ENCODE results near the gene LRMDA.
"Not testable (repeated sequence)": the region's sequence is repeated elsewhere in the genome, so short reads cannot be mapped to it uniquely, and the experiment has no call there.

LRMDA gene

DNA sequence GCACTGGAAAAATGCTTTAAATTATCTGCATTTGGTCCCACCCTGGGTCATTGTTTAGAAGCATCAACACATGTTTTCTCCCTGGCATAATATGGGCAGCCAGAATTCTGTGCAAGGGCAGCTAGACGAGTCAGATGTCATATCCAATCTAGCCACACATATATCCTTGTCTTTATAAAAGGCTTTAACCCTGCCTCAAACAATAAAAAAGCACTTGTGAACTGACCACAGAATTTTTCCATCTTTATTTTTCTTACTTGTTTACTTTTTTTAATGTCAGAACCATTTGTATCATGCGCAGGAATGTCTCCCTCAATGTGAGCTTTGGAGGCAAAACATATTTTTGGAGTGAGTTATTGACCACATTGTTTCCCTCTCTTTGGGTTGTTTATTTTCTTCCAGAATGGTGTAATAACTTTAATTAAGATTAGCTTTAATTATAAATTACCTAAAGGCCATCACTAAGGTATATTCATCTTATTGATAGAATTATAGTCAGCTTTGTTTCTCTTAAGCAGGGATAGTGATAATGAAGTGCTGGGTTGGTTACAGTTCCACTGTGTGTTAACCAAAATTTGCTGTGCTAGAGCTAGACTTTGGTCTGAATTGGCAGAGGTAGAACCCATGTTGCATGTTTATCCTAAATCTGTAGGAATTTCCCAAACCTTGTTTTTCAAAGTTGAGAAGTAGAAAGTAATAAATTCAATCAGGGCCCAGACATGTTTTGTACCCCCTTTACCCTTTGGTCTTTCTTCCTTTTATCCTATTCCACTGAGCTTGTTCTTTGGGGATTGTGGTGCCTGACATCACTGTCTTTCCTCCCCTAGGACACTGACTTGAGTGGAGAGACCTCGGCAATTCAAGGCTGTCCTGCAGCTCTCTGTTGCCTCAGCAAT lies 1127.8 kb downstream of the LRMDA start:
- Histone ChIP-seq H3K36me3 (ENCODE audit: insufficient read depth, low read depth, low read length) (no peaks in the 10 kb centered on the region), H3K27ac (ENCODE audit: low read length) (no peak overlapping the region), H3K9me3 (ENCODE audit: insufficient read depth, low read depth, low read length) (no peaks in the 10 kb centered on the region), H3K4me3 (ENCODE audit: low read length) (no peak overlapping the region), H3K27me3 (ENCODE audit: insufficient read depth, low read length) (no peaks in the 10 kb centered on the region), H3K4me1 (ENCODE audit: insufficient read depth, low read length) (no peaks in the 10 kb centered on the region), H3K9ac (ENCODE audit: low read depth, low read length) (no peak overlapping the region)

DNA sequence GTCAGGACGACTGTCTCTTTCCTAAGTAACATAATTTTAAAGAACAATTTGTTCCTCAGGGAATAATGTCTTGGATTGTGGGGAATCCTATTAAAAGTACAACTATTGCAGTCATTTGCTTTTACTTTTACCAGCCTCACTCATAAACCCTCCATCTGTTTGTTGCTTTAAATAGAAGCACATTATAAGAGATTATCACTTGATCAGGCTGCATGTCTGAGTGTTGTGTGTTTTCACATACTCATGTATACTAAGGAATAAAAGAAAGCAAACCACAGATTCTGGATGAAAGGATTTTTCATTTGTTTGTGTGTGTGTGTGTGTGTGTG lies 1128.4 kb downstream of the LRMDA start:
- H3K27ac ChIP-seq (ENCODE audit: low read length) = no peak overlapping the region
- no peak overlapping the region for H3K9ac ChIP-seq (ENCODE audit: low read depth, low read length)
- H3K4me3 ChIP-seq (ENCODE audit: low read length) = no peak overlapping the region
- H3K36me3 ChIP-seq (ENCODE audit: insufficient read depth, low read depth, low read length) = no peaks in the 10 kb centered on the region
- no peaks in the 10 kb centered on the region for H3K9me3 ChIP-seq (ENCODE audit: insufficient read depth, low read depth, low read length)
- H3K4me1 ChIP-seq (ENCODE audit: insufficient read depth, low read length) = no peaks in the 10 kb centered on the region
- H3K27me3 ChIP-seq (ENCODE audit: insufficient read depth, low read length) = no peaks in the 10 kb centered on the region

DNA sequence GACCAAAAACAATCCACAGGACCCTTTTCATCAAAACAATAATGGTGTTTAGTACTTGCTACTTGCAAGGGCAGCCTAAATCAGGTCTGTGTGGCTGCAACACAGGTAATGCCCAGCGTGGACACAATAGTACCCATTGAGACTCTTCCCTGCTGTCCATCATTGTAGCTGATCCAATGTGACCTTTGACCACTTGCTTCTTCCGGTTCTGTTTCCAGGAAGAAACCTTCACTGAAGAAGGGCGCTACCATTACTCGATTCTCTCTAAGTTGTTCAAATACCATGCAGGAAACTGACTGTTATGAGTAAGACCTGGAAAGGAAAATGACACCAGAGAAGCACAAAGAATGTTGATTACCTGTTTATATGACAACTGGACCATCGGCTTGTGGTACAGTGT lies 1128.9 kb downstream of the LRMDA start:
- Histone ChIP-seq H3K4me1 (ENCODE audit: insufficient read depth, low read length) (no peaks in the 10 kb centered on the region), H3K9me3 (ENCODE audit: insufficient read depth, low read depth, low read length) (no peaks in the 10 kb centered on the region), H3K27ac (ENCODE audit: low read length) (no peak overlapping the region), H3K4me3 (ENCODE audit: low read length) (no peak overlapping the region), H3K9ac (ENCODE audit: low read depth, low read length) (no peak overlapping the region), H3K27me3 (ENCODE audit: insufficient read depth, low read length) (no peaks in the 10 kb centered on the region), H3K36me3 (ENCODE audit: insufficient read depth, low read depth, low read length) (no peaks in the 10 kb centered on the region)

DNA sequence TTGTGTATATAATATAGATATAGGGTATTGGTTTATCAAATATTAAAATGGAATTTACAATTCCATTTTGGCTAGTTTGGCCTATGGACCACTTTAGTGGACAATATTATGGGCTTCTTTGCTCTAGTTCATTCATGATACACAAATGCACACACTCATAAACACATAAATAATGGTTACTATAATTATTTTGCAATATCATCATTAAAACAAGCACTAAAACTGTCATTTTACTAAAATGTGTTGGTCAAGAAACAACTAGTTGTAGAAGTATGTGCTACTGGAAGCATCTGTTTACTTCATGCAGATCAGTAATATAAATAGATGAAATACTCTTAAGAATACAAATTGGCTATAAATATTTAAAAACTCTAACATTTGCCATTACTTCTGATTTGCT lies 1131.9 kb downstream of the LRMDA start:
- H3K4me1 ChIP-seq (ENCODE audit: insufficient read depth, low read length) = no peaks in the 10 kb centered on the region
- H3K27me3 ChIP-seq (ENCODE audit: insufficient read depth, low read length) = no peaks in the 10 kb centered on the region
- H3K4me3 ChIP-seq (ENCODE audit: low read length) = no peak overlapping the region

DNA sequence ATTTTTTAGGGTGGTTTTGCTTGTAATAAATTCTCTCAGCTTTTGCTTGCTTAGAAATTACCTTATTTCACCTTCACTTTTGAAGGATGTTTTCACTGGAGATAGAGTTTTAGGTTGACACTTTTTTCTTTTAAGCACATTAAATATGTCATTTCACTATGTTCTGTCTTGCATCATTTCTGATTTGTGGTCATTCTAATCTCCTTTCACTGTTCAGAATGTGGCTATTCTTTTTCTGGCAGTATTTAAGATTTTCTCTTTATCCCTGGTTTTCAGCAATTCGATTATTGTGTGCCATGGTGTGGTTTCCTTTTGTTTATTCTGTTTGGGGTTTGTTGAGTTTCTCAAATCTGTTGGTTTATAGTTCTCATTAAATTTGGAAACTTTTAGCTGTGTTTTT lies 1140.6 kb downstream of the LRMDA start:
- Histone ChIP-seq H3K9ac (ENCODE audit: low read depth, low read length) (no peak overlapping the region), H3K27me3 (ENCODE audit: insufficient read depth, low read length) (no peaks in the 10 kb centered on the region), H3K9me3 (ENCODE audit: insufficient read depth, low read depth, low read length) (no peaks in the 10 kb centered on the region), H3K36me3 (ENCODE audit: insufficient read depth, low read depth, low read length) (no peaks in the 10 kb centered on the region), H3K4me3 (ENCODE audit: low read length) (no peak overlapping the region), H3K4me1 (ENCODE audit: insufficient read depth, low read length) (no peaks in the 10 kb centered on the region), H3K27ac (ENCODE audit: low read length) (no peak overlapping the region)

More for the DNA sequence above, 1131.9 kb downstream of the LRMDA start:
- Histone ChIP-seq H3K27ac (ENCODE audit: low read length) (no peak overlapping the region), H3K9ac (ENCODE audit: low read depth, low read length) (no peak overlapping the region), H3K9me3 (ENCODE audit: insufficient read depth, low read depth, low read length) (no peaks in the 10 kb centered on the region), H3K36me3 (ENCODE audit: insufficient read depth, low read depth, low read length) (no peaks in the 10 kb centered on the region)

DNA sequence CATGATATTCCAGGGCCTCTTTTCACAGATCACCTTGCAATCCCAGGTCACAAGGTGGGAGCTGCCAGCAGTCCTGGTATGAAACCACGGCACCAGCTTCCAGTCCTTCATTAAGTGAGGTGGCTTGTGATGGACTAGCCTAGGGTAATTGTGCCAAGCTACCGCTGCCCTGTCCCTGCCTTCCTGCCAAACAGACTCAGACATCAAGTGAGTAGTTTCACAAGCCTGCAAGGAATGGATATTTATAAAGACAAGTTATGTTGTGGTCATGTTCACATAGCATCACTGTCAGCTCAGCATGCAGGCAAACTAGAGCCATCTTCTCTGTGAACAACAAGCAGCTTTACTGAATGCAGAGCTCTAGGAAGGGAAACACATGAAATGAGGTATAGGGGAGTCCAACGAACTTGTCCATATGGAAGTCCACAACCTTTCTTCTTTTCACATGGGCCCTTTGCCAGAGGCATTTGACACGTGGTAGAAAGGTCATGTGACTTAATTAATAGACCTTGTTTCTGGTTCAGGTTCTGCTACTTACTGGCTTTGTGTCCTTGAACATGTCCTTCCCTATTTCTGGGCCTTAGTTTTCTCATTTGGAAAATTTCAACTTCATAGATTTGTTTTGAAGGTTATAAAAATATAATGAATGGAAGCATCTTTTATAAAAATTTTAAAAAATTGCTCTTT lies 1145.0 kb downstream of the LRMDA start:
- Histone ChIP-seq H3K27me3 (ENCODE audit: insufficient read depth, low read length) (no peaks in the 10 kb centered on the region), H3K4me1 (ENCODE audit: insufficient read depth, low read length) (no peaks in the 10 kb centered on the region), H3K27ac (ENCODE audit: low read length) (no peak overlapping the region), H3K4me3 (ENCODE audit: low read length) (no peak overlapping the region), H3K9me3 (ENCODE audit: insufficient read depth, low read depth, low read length) (no peaks in the 10 kb centered on the region), H3K9ac (ENCODE audit: low read depth, low read length) (no peak overlapping the region), H3K36me3 (ENCODE audit: insufficient read depth, low read depth, low read length) (no peaks in the 10 kb centered on the region)

DNA sequence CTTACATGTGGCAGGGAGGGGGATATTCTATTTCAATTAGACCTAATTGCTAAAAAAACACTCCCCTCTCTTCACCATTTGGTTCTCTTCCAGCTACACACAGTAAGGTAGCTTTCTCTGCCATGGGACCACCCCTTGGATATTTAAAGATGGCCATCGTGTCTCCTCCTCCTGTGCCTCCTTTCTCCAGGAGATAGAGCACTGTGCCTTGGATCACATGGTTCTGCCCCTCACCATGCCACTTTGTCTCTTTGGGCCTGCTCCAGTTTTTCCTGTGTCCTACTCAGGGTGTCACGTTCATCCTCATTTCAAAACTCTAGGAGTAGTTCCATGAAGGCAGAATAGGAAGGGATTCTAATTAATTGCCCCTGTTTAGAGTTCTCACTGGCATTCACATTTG lies 1146.0 kb downstream of the LRMDA start:
- no peak overlapping the region for H3K9ac ChIP-seq (ENCODE audit: low read depth, low read length)

DNA sequence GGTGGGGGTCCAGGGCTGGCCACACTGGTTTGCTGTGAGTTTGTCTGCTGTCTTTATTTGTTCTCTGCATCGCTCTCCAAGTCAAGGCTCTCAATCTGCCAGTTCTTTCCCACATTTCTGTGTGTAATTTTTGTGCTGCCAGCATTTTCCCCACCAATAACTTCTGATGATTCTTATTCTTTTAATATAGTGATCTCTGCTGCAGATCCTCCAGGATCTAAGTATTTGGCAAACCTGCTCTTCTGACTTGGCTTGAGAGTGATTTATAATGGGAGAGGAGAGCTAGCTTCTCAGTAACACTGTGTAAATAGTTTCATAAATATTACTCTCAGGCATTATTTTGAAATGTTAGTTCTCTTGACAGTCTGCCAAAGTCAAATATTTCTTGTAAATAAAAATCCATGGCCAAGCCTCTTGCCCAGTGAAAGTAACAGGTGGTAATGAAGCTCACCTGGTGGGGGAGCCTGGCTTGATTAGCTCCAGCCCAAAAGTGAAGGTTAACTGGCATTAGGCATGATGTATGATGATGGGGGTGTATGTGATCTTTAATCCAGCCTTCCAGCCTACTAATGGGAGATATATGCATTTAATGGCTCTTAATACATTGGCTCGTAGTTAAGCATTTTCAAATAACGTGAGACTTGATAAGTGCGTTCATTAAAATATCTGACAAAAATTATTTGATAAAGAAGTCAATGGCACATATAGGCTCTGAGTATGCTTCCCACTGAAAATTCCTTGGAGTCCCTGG lies 1150.3 kb downstream of the LRMDA start:
- no peaks in the 10 kb centered on the region for H3K36me3 ChIP-seq (ENCODE audit: insufficient read depth, low read depth, low read length)
- no peak overlapping the region for H3K27ac ChIP-seq (ENCODE audit: low read length)
- H3K27me3 ChIP-seq (ENCODE audit: insufficient read depth, low read length) = no peaks in the 10 kb centered on the region
- no peaks in the 10 kb centered on the region for H3K9me3 ChIP-seq (ENCODE audit: insufficient read depth, low read depth, low read length)
- 0 out of 2 replicates have a peak, but pooled peaks cover 4% of the 10 kb centered on the region for H3K4me1 ChIP-seq (ENCODE audit: insufficient read depth, low read length)
- no peak overlapping the region for H3K4me3 ChIP-seq (ENCODE audit: low read length)
- H3K9ac ChIP-seq (ENCODE audit: low read depth, low read length) = no peak overlapping the region

More for the DNA sequence above, 1146.0 kb downstream of the LRMDA start:
- no peak overlapping the region for H3K4me3 ChIP-seq (ENCODE audit: low read length)
- H3K27ac ChIP-seq (ENCODE audit: low read length) = no peak overlapping the region
- H3K36me3 ChIP-seq (ENCODE audit: insufficient read depth, low read depth, low read length) = no peaks in the 10 kb centered on the region
- no peaks in the 10 kb centered on the region for H3K9me3 ChIP-seq (ENCODE audit: insufficient read depth, low read depth, low read length)
- no peaks in the 10 kb centered on the region for H3K4me1 ChIP-seq (ENCODE audit: insufficient read depth, low read length)
- H3K27me3 ChIP-seq (ENCODE audit: insufficient read depth, low read length) = no peaks in the 10 kb centered on the region

DNA sequence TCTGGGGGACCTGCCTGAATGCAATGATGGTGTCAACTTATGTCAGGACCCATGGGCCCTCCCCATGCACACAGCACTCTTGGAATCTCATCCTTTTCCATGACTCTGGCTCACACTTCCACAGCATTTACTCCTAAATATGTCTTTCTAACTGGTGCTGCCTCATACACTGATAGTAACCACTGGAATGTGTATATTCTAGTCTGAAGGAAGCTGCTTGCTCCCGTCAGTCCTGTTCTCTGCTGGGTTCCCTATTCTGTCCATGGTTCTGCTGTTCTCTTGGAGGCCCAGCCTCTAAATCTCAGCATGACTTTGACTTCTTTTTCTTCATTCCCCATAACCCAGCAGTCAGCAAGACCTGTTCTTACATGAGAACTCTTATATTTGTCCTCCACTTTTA lies 1151.1 kb downstream of the LRMDA start:
- Histone ChIP-seq H3K9ac (ENCODE audit: low read depth, low read length) (no peak overlapping the region), H3K36me3 (ENCODE audit: insufficient read depth, low read depth, low read length) (no peaks in the 10 kb centered on the region), H3K27me3 (ENCODE audit: insufficient read depth, low read length) (no peaks in the 10 kb centered on the region), H3K4me1 (ENCODE audit: insufficient read depth, low read length) (0 out of 2 replicates have a peak, but pooled peaks cover 4% of the 10 kb centered on the region), H3K4me3 (ENCODE audit: low read length) (no peak overlapping the region), H3K27ac (ENCODE audit: low read length) (no peak overlapping the region), H3K9me3 (ENCODE audit: insufficient read depth, low read depth, low read length) (no peaks in the 10 kb centered on the region)

DNA sequence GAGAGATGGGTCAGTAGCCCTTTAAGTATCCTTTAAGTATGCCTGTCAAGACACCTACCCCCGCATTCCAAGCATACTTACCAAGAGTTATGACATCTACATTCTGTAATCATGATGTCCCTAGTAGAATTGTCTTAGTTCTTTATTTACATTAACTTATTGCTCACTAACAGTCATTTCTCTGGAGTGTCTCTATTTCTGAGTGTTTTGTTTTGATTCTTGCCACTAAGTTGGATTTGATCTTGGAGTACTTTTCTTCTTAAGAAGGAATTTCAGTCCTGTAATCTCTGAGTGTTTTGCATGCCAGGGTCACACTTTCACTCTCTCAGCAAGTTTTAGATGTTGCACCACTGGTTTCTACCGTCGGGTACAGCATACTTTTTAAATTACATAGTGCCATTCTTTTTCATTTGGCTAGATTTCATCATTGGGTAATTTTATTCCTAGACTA lies 1152.3 kb downstream of the LRMDA start:
- no peak overlapping the region for H3K27ac ChIP-seq (ENCODE audit: low read length)
- no peaks in the 10 kb centered on the region for H3K27me3 ChIP-seq (ENCODE audit: insufficient read depth, low read length)
- H3K9me3 ChIP-seq (ENCODE audit: insufficient read depth, low read depth, low read length) = no peaks in the 10 kb centered on the region
- H3K36me3 ChIP-seq (ENCODE audit: insufficient read depth, low read depth, low read length) = no peaks in the 10 kb centered on the region
- 0 out of 2 replicates have a peak, but pooled peaks cover 4% of the 10 kb centered on the region for H3K4me1 ChIP-seq (ENCODE audit: insufficient read depth, low read length)
- H3K4me3 ChIP-seq (ENCODE audit: low read length) = no peak overlapping the region
- H3K9ac ChIP-seq (ENCODE audit: low read depth, low read length) = no peak overlapping the region

DNA sequence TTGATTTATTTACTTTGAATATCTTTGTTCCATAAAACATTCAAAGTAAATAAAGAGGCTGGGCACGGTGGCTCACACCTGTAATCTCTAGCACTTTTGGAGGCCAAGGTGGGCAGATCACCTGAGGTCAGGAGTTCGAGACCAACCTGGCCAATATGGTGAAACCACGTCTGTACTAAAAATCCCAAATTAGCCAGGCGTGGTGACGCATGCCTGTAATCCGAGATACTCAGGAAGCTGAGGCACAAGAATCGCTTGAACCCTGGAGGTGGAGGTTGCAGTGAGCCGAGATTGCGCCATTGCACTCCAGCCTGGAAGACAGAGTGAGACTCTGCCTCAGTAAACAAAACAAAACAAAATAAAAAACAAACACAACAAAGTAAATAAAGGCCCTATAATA lies 1153.0 kb downstream of the LRMDA start:
- H3K27ac ChIP-seq (ENCODE audit: low read length); H3K9me3 ChIP-seq (ENCODE audit: insufficient read depth, low read depth, low read length); H3K9ac ChIP-seq (ENCODE audit: low read depth, low read length); H3K36me3 ChIP-seq (ENCODE audit: insufficient read depth, low read depth, low read length); H3K27me3 ChIP-seq (ENCODE audit: insufficient read depth, low read length); H3K4me1 ChIP-seq (ENCODE audit: insufficient read depth, low read length); H3K4me3 ChIP-seq (ENCODE audit: low read length): not testable (repeated sequence)

All from iPS-20b (cell line).